Measurements from ENCODE around the gene ZFP36. TPM values are rescaled to one million over a fixed set of nuclear protein-coding genes. Genes with fewer than 3 reads are reported as not detected.

ZFP36 gene
- total RNA-seq, 3 donors from 2014 or later (not counting 1 experiment from before 2014, with no cell fraction given), result 1,232 to 2,074 (median 1,769) TPM

GRCh38 chr19:39432677-39433025, 26.0 kb downstream of the ZFP36 start:
- no peaks in the 10 kb centered on the region for H3K9me3 ChIP-seq (ENCODE audit: control insufficient read depth, insufficient read depth, low read length)
- no peak for DNase-seq
- no peaks in the 10 kb centered on the region for H3K27me3 ChIP-seq (ENCODE audit: control insufficient read depth, insufficient read depth, low read length)
- intact Hi-C loops (cut with micrococcal nuclease), result no loop called here
- ATAC-seq, result no peak
- peak overlapping the region in 1 of 2 donors; percentile 34 for H3K27ac Mint-ChIP-seq
- H3K27me3 Mint-ChIP-seq (ENCODE audit: low read depth in 2 of 2), result no peaks in the 10 kb centered on the region
- peaks cover 32% of the 10 kb centered on the region for H3K4me1 ChIP-seq (ENCODE audit: control insufficient read depth, insufficient read depth, low read length)
- H3K4me3 ChIP-seq (ENCODE audit: low read length), result no peak overlapping the region
- 93% methylated on average over 8 of the region's 8 CpGs for WGBS (ENCODE audit: insufficient coverage)
- peaks cover 27 to 36% of the 10 kb centered on the region in 2 donors for H3K4me1 Mint-ChIP-seq
- H3K36me3 ChIP-seq (ENCODE audit: control insufficient read depth, insufficient read depth, low read length), result peaks cover 28% of the 10 kb centered on the region
- no peak overlapping the region for H3K27ac ChIP-seq (ENCODE audit: low read length)
- H3K36me3 Mint-ChIP-seq, result peaks cover 13% of the 10 kb centered on the region
- H3K4me3 Mint-ChIP-seq, result no peak overlapping the region
- no peaks in the 10 kb centered on the region for H3K9me3 Mint-ChIP-seq
- TF ChIP-seq CTCF (IDR thresholded peaks at IDR 0.05), result no peak

GRCh38 chr19:39433480-39434079, 26.9 kb downstream of the ZFP36 start:
- TF ChIP-seq CTCF (IDR thresholded peaks at IDR 0.05), result no peak
- DNase-seq (peak in 1 of 2 donors; percentile 16), ATAC-seq (no peak)
- Histone ChIP-seq H3K4me1 (ENCODE audit: control insufficient read depth, insufficient read depth, low read length) (peaks cover 32% of the 10 kb centered on the region), H3K9me3 (ENCODE audit: control insufficient read depth, insufficient read depth, low read length) (no peaks in the 10 kb centered on the region), H3K36me3 (ENCODE audit: control insufficient read depth, insufficient read depth, low read length) (peaks cover 28% of the 10 kb centered on the region), H3K27me3 (ENCODE audit: control insufficient read depth, insufficient read depth, low read length) (no peaks in the 10 kb centered on the region), H3K4me3 (ENCODE audit: low read length) (no peak overlapping the region), H3K27ac (ENCODE audit: low read length) (no peak overlapping the region)
- no peaks in the 10 kb centered on the region for H3K9me3 Mint-ChIP-seq
- H3K27me3 Mint-ChIP-seq (ENCODE audit: low read depth in 2 of 2), result no peaks in the 10 kb centered on the region
- H3K4me1 Mint-ChIP-seq, result peaks cover 27 to 36% of the 10 kb centered on the region in 2 donors
- peak overlapping the region; percentile 62 to 98 for H3K27ac Mint-ChIP-seq
- peaks cover 13% of the 10 kb centered on the region for H3K36me3 Mint-ChIP-seq
- peak overlapping the region; percentile 35 for H3K4me3 Mint-ChIP-seq
- 95% methylated on average over 8 of the region's 8 CpGs for WGBS (ENCODE audit: insufficient coverage)
- intact Hi-C loops (cut with micrococcal nuclease), result no loop called here

GRCh38 chr19:39434123-39435076, 27.8 kb downstream of the ZFP36 start:
- Mint-ChIP-seq H3K27ac (peak overlapping the region; percentile 96 to 98), H3K4me1 (peaks cover 27 to 36% of the 10 kb centered on the region in 2 donors), H3K9me3 (no peaks in the 10 kb centered on the region), H3K27me3 (ENCODE audit: low read depth in 2 of 2) (no peaks in the 10 kb centered on the region), H3K4me3 (peak overlapping the region; percentile 99), H3K36me3 (peaks cover 13% of the 10 kb centered on the region)
- Histone ChIP-seq H3K36me3 (ENCODE audit: control insufficient read depth, insufficient read depth, low read length) (peaks cover 28% of the 10 kb centered on the region), H3K9me3 (ENCODE audit: control insufficient read depth, insufficient read depth, low read length) (no peaks in the 10 kb centered on the region), H3K4me1 (ENCODE audit: control insufficient read depth, insufficient read depth, low read length) (peaks cover 32% of the 10 kb centered on the region), H3K4me3 (ENCODE audit: low read length) (peak overlapping the region; percentile 76), H3K27me3 (ENCODE audit: control insufficient read depth, insufficient read depth, low read length) (no peaks in the 10 kb centered on the region), H3K27ac (ENCODE audit: low read length) (peak overlapping the region; percentile 16)
- WGBS (ENCODE audit: insufficient coverage), result 59% methylated on average over 10 of the region's 10 CpGs
- intact Hi-C loops (cut with micrococcal nuclease), result loop anchor here (1.0 kb wide), 1 partner anchor 22 kb away; the partner anchor contains the start of gene PLEKHG2
- ATAC-seq, result no peak
- no peak for TF ChIP-seq CTCF (IDR thresholded peaks at IDR 0.05)
- DNase-seq, result no peak
